HepG2 (cell line): Measurements from ENCODE around the gene FAM81A. TPM values are rescaled to one million over a fixed set of nuclear protein-coding genes. Genes with fewer than 3 reads are reported as not detected.

Source experiments
- ATF6 ChIP-seq: sonication (generic); formaldehyde crosslinking; conservative IDR thresholded peaks from 2 replicates; pipeline ENCODE4 v1.4.0; 2020; ENCODE audit warnings: missing genetic modification reagents
- CEBPB ChIP-seq: IDR thresholded peaks from 2 replicates; pipeline ENCODE4 v1.6.1; 2011; ENCODE audit warnings: low read depth, low read length, improper control_type of control experiment, borderline replicate concordance
- HDAC1 ChIP-seq: sonication (generic); formaldehyde crosslinking; IDR thresholded peaks from 2 replicates; pipeline ENCODE4 v1.5.1; 2020; ENCODE audit warnings: mild to moderate bottlenecking, missing genetic modification reagents
- IRF1 ChIP-seq: sonication (generic); formaldehyde crosslinking; IDR thresholded peaks from 2 replicates; pipeline ENCODE4 v1.4.0; 2020; ENCODE audit warnings: low read depth, mild to moderate bottlenecking, missing genetic modification reagents
- RORA ChIP-seq: sonication (generic); formaldehyde crosslinking; IDR thresholded peaks from 2 replicates; pipeline ENCODE4 v1.5.0; 2020; ENCODE audit warnings: mild to moderate bottlenecking, missing genetic modification reagents, moderate library complexity
- STAG1 ChIP-seq: sonication (generic); formaldehyde crosslinking; IDR thresholded peaks from 2 replicates; pipeline ENCODE4 v1.4.0; 2020; ENCODE audit warnings: missing genetic modification reagents
- TAF1 ChIP-seq: sonication (generic); formaldehyde crosslinking; IDR thresholded peaks from 2 replicates; pipeline ENCODE4 v1.4.0; 2020; ENCODE audit warnings: missing genetic modification reagents
- ZBTB8A ChIP-seq: sonication (generic); formaldehyde crosslinking; IDR thresholded peaks from 2 replicates; pipeline ENCODE4 v1.4.0; 2020; ENCODE audit warnings: mild to moderate bottlenecking, low read depth, missing genetic modification reagents, borderline replicate concordance
- ZFAT ChIP-seq: sonication (generic); formaldehyde crosslinking; conservative IDR thresholded peaks from 2 replicates; pipeline ENCODE4 v1.8.1; 2023; ENCODE audit warnings: missing genetic modification reagents, inconsistent platforms
- ZFP62 ChIP-seq: sonication (generic); formaldehyde crosslinking; IDR thresholded peaks from 2 replicates; pipeline ENCODE4 v1.4.0; 2020; ENCODE audit warnings: missing genetic modification reagents
- ZNF367 ChIP-seq: sonication (generic); formaldehyde crosslinking; IDR thresholded peaks from 2 replicates; pipeline ENCODE4 v1.4.0; 2020; ENCODE audit warnings: missing genetic modification reagents, borderline replicate concordance
- ZNF564 ChIP-seq: sonication (generic); formaldehyde crosslinking; IDR thresholded peaks from 2 replicates; pipeline ENCODE4 v1.8.1; 2023; ENCODE audit warnings: mild to moderate bottlenecking, missing genetic modification reagents
- ZNF768 ChIP-seq: sonication (generic); formaldehyde crosslinking; IDR thresholded peaks from 2 replicates; pipeline ENCODE4 v1.4.0; 2020; ENCODE audit warnings: missing genetic modification reagents
- ZNF782 ChIP-seq: sonication (generic); formaldehyde crosslinking; IDR thresholded peaks from 2 replicates; pipeline ENCODE4 v1.4.0; 2020; ENCODE audit warnings: missing genetic modification reagents, mild to moderate bottlenecking, borderline replicate concordance
- polyA plus RNA-seq, 8 experiments: library from polyadenylated mRNA; depleted of rRNA in 3 of 8; stranded (reverse) in 7 of 8; unstranded in 1 of 8; fragments of >200 nt; fragmentation: Illumina TruSeq in 4 of 8; extraction: Trizol in 4 of 8; gene quantifications; 2 replicates each; pipeline versions ENCODE4 v1.2.1 to v1.2.3, GENCODE V29; 2011 to 2016; ENCODE audit warnings: low read depth in 4 of 8, missing spikeins in 1 of 8, mixed read lengths in 1 of 8; ENCODE audit not compliant: insufficient read depth in 1 of 8
- total RNA-seq, 5 experiments: library from RNA; depleted of rRNA; stranded (reverse); fragments of >200 nt; fragmentation: Illumina TruSeq; extraction: Trizol; gene quantifications; 2 replicates each; pipeline ENCODE4 v1.2.3, GENCODE V29; 2016; ENCODE audit warnings: low read depth in 1 of 5
- TF ChIP-seq, protein P1 (sequence below): sonication (generic); formaldehyde crosslinking; IDR thresholded peaks from 2 replicates; pipeline ENCODE4 v1.4.0; 2020; ENCODE audit warnings: mild to moderate bottlenecking, missing genetic modification reagents
- TF ChIP-seq, protein P2 (sequence below): sonication (generic); formaldehyde crosslinking; IDR thresholded peaks from 2 replicates; pipeline ENCODE4 v1.8.0; 2022; ENCODE audit warnings: missing genetic modification reagents, mild to moderate bottlenecking, moderate library complexity, borderline replicate concordance

The FAM81A gene
- total and polyA plus RNA-seq, 2 of the 13 experiments (the other 11 are each of a cell fraction or from before 2014, with no cell fraction given), result 0.09 TPM; not detected in 1

DNA sequence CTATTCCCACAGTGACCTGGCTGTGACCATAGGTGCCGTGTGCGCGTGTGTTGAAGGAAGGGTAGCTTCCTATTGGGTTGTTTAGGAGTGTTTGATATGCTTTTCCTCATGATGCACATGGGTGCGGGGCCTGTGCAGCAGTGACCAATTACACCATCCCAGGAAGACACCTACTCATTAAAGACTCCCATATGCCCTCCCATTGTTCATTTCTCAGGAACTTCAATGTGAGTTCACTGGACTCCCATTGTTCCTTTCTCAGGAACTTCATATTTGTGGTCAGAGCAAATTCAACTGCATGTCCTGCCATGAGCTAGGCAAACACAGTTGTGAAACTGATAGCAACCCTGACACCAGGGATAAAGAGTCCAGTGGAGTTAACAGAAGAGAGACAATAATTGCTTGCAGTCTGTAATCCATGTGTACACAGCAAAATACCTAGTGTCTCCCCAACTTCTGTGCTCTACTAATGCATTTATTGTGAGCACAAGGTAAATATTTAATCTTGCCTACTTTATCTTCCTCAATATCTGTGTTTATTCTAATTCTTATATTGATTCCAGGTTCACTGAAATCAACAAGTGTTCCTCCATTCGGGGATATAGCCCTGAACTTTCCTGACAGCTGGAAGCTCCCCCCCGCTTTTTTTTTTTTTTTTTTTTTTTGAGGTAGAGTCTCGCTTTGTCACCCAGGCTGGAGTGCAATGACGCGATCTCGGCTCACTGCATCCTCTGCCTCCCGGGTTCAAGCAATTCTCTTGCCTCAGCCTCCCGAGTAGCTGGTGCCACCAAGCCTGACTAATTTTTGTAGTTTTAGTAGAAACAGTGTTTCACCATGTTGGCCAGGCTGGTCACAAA is 116.1 kb downstream of the FAM81A start (continued):
- TF ChIP-seq, protein P1, sequence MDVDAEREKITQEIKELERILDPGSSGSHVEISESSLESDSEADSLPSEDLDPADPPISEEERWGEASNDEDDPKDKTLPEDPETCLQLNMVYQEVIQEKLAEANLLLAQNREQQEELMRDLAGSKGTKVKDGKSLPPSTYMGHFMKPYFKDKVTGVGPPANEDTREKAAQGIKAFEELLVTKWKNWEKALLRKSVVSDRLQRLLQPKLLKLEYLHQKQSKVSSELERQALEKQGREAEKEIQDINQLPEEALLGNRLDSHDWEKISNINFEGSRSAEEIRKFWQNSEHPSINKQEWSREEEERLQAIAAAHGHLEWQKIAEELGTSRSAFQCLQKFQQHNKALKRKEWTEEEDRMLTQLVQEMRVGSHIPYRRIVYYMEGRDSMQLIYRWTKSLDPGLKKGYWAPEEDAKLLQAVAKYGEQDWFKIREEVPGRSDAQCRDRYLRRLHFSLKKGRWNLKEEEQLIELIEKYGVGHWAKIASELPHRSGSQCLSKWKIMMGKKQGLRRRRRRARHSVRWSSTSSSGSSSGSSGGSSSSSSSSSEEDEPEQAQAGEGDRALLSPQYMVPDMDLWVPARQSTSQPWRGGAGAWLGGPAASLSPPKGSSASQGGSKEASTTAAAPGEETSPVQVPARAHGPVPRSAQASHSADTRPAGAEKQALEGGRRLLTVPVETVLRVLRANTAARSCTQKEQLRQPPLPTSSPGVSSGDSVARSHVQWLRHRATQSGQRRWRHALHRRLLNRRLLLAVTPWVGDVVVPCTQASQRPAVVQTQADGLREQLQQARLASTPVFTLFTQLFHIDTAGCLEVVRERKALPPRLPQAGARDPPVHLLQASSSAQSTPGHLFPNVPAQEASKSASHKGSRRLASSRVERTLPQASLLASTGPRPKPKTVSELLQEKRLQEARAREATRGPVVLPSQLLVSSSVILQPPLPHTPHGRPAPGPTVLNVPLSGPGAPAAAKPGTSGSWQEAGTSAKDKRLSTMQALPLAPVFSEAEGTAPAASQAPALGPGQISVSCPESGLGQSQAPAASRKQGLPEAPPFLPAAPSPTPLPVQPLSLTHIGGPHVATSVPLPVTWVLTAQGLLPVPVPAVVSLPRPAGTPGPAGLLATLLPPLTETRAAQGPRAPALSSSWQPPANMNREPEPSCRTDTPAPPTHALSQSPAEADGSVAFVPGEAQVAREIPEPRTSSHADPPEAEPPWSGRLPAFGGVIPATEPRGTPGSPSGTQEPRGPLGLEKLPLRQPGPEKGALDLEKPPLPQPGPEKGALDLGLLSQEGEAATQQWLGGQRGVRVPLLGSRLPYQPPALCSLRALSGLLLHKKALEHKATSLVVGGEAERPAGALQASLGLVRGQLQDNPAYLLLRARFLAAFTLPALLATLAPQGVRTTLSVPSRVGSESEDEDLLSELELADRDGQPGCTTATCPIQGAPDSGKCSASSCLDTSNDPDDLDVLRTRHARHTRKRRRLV (CRISPR knock-in tag), result no peak
- no peak for TF ChIP-seq ZNF768 (CRISPR knock-in tag)
- TF ChIP-seq CEBPB, result peak; percentile 91
- no peak for TF ChIP-seq ATF6
- peak; percentile 91 for TF ChIP-seq HDAC1 (CRISPR knock-in tag)
- no peak; the same call in 1 of the 2 replicates for TF ChIP-seq STAG1
- TF ChIP-seq IRF1, result no peak
- TF ChIP-seq, protein P2, sequence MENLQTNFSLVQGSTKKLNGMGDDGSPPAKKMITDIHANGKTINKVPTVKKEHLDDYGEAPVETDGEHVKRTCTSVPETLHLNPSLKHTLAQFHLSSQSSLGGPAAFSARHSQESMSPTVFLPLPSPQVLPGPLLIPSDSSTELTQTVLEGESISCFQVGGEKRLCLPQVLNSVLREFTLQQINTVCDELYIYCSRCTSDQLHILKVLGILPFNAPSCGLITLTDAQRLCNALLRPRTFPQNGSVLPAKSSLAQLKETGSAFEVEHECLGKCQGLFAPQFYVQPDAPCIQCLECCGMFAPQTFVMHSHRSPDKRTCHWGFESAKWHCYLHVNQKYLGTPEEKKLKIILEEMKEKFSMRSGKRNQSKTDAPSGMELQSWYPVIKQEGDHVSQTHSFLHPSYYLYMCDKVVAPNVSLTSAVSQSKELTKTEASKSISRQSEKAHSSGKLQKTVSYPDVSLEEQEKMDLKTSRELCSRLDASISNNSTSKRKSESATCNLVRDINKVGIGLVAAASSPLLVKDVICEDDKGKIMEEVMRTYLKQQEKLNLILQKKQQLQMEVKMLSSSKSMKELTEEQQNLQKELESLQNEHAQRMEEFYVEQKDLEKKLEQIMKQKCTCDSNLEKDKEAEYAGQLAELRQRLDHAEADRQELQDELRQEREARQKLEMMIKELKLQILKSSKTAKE (CRISPR knock-in tag), result peak; percentile 94
- TF ChIP-seq ZNF564 (CRISPR knock-in tag), result no peak
- no peak for TF ChIP-seq ZFP62 (CRISPR knock-in tag)
- TF ChIP-seq ZFAT (CRISPR knock-in tag), result no peak
- TF ChIP-seq RORA, result no peak
- TF ChIP-seq ZNF782, result no peak; the same call in 1 of the 2 replicates
- peak; percentile 32; the same call in 1 of the 2 replicates for TF ChIP-seq ZBTB8A
- no peak for TF ChIP-seq TAF1 (CRISPR knock-in tag)
- TF ChIP-seq ZNF367 (CRISPR knock-in tag), result no peak
